Mucosa of stomach (tissue), 1 donor: ENCODE results near the gene BEND2.
"Not testable (repeated sequence)": the region's sequence is repeated elsewhere in the genome, so short reads cannot be mapped to it uniquely, and the experiment has no call there.

ENCODE experiments used
- H3K27me3 ChIP-seq: one replicate; pipeline ENCODE4 v1.7.0; 2013; ENCODE audit warnings: mild to moderate bottlenecking, low read length; ENCODE audit not compliant: control insufficient read depth, insufficient read depth
- H3K36me3 ChIP-seq: one replicate; pipeline ENCODE4 v1.7.0; 2013; ENCODE audit warnings: low read length; ENCODE audit not compliant: control insufficient read depth, insufficient read depth
- H3K4me1 ChIP-seq: one replicate; pipeline ENCODE4 v1.7.0; 2013; ENCODE audit warnings: mild to moderate bottlenecking, low read length; ENCODE audit not compliant: control insufficient read depth, insufficient read depth
- H3K4me3 ChIP-seq: one replicate; pipeline ENCODE4 v1.7.0; 2013; ENCODE audit warnings: low read length
- H3K9ac ChIP-seq: one replicate; pipeline ENCODE4 v1.7.0; 2013; ENCODE audit warnings: mild to moderate bottlenecking, low read length, moderate library complexity
- H3K9me3 ChIP-seq: one replicate; pipeline ENCODE4 v1.7.0; 2013; ENCODE audit warnings: mild to moderate bottlenecking, low read length, moderate library complexity; ENCODE audit not compliant: control insufficient read depth
- donor health status: Pancreatic carcinoma.

BEND2 gene

DNA sequence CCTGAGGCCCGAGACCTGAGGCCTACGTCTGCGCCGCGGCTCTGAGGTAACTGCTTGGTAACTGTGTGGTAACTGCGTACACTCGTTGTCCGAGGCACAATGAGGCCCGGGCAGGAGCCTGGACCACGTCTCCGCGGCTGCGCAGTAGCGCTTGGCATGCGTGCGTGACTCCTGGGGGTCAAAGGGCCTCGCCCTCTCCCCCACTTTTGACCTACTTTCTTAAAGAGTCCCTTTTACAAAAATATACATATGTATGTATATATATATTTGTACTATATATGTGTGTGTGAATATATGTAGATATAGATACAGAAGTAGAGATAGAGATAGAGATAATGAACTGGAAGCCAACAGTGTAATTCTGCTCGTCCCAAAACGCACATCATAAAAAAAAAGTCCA, at the start of gene BEND2:
Gene BEND2, minus strand, starts transcription at position 101 of the 400 bp plus-strand sequence. CDS start 136 bp downstream, outside the sequence.
- Histone ChIP-seq H3K9ac (no peak within 1 kb of the TSS), H3K27me3 (no peaks in the 10 kb centered on the region), H3K36me3 (no peaks in the 10 kb centered on the region), H3K4me3 (no peak within 1 kb of the TSS), H3K9me3 (no peaks in the 10 kb centered on the region), H3K4me1 (no peaks in the 10 kb centered on the region)

DNA sequence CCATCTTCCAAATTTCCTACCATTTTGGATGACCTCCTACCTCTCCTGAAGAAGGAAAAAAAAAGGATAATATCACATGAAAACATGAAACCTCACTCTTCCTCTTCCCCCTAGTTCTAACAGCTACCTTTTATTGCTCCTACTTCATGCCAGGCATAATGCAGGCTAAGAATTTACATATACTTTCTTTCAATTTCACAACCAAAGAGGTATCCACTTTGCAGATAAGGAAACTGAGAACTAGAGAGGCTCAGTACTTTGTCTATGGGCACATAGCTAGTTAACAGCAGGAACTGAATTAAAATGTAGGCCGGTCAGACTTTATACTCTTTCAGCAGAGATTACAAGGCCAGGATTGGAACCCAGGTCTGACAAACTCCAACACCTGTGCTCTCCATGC, 34.4 kb upstream of the BEND2 start:
- Histone ChIP-seq H3K9me3 (no peaks in the 10 kb centered on the region), H3K36me3 (no peaks in the 10 kb centered on the region), H3K9ac (no peak overlapping the region), H3K4me1 (no peaks in the 10 kb centered on the region), H3K4me3 (no peak overlapping the region), H3K27me3 (no peaks in the 10 kb centered on the region)

DNA sequence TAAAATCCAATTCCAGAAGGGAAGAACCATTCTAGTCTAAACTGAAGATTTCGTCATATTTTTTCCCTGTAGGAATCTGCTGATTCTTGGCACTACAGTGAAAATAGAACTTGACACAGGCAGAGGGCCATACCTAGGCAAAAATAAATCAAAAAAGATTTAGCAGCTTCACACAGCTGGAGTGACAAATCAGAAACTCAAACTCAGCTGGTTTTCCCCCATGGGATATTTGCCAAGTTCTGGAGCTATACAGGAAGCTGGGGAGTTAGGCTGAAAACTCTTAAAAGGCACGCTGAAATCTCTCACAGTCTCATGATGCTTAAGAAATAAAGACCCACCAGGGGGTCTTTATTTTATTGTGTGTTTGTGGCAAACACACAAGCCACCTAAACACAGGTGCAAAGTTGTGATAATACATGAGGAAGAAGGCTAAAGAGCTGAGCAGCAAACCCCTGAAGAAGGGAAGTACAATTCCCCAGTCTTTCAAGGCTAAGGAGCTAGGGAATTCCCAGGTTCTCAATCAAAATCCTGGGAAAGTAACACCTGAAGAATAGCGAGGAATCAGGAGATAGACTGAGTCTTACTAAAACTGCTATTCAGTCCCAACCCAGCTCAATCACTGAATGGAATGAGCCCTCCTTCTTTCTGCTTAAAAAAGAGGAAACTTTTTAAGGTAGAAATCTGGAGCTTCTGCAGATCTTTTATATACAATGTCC, 32.1 kb upstream of the BEND2 start:
- H3K4me1 ChIP-seq, result no peaks in the 10 kb centered on the region
- H3K27me3 ChIP-seq, result no peaks in the 10 kb centered on the region
- H3K36me3 ChIP-seq, result no peaks in the 10 kb centered on the region
- H3K9me3 ChIP-seq, result no peaks in the 10 kb centered on the region
- no peak overlapping the region for H3K9ac ChIP-seq
- H3K4me3 ChIP-seq, result no peak overlapping the region

DNA sequence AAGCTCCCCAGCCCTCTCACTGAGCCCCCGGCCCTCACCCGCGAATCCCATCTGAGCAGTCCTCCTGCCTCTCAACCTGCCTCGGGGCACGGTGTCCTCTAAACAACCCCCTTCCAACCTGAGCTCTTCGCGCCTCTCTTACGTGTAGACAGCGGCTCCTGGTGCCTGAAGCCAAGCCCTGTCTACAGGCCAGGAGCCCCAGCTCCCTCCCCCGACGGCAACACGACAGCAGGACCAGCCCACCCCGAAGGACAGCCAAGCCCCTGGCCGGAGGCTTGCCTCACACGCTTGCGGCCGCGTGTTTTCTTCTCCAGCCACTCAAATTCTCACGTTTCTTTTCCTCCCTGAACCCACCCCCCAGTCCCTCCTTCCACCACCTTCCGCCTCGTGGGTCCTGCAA, 9.0 kb upstream of the BEND2 start:
- H3K4me3 ChIP-seq, H3K9ac ChIP-seq, H3K9me3 ChIP-seq, H3K27me3 ChIP-seq, H3K36me3 ChIP-seq, H3K4me1 ChIP-seq: not testable (repeated sequence)

DNA sequence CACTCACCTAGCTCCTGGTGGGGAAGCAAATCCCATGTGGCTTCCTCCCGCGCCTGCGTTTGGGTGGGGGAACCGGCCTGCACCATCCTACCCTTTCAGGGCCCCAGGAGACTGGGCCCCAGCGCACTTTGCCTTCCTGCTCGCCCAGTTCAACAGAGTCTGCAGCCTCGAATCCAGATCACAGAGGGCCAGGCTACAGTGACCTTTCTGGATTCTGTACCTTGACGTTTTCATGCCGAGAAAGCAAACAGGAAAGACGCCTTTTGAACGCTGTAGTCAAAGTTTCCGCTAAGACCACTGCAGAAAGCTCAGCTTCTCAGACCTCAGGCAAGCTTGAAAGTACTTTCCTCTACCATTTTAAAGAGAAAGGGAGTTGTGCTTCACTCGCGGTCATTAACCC, 7.4 kb upstream of the BEND2 start:
- Histone ChIP-seq H3K4me1 (no peaks in the 10 kb centered on the region), H3K36me3 (no peaks in the 10 kb centered on the region), H3K9me3 (no peaks in the 10 kb centered on the region), H3K9ac (no peak overlapping the region), H3K27me3 (no peaks in the 10 kb centered on the region), H3K4me3 (no peak overlapping the region)

DNA sequence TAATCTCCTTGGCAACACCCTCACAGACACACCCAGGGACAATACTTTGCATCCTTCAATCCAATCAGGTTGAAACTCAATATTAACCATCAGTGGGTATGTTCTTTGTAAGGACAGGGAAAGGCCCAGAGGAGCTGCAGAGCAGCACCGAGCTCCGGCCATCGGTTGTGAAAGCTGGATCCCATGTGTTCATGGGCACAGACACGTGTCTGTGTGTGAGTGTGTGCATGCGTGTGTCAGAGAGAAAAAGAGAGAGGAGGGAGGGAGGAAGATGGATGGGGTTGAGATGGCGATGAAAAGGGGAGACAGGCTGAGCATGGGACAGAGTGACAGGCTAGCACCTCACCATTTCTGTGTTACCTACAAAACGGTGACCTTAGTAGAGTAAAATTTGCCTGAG, 6.8 kb upstream of the BEND2 start:
- Histone ChIP-seq H3K4me1 (no peaks in the 10 kb centered on the region), H3K9ac (no peak overlapping the region), H3K9me3 (no peaks in the 10 kb centered on the region), H3K4me3 (no peak overlapping the region), H3K36me3 (no peaks in the 10 kb centered on the region), H3K27me3 (no peaks in the 10 kb centered on the region)

DNA sequence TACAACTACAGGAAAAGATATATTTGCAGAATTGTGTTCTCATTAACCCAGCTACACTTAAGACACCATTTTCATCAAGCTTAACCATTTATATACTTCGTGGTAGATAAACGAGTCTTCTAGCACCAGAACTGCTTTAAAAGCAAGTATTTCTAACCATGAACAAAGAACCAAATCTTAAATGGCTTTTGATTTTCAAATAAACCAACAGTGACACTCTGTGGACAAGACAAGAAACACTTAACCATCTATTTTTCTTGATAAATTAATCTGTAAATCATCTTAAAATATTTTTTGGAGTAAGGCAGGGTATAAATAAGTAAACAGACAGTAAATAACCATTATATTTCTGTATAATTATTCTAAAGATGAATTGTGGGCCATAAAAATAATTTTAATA, 10.2 kb downstream of the BEND2 start:
- H3K4me1 ChIP-seq, result no peaks in the 10 kb centered on the region
- no peak overlapping the region for H3K4me3 ChIP-seq
- no peaks in the 10 kb centered on the region for H3K36me3 ChIP-seq
- no peaks in the 10 kb centered on the region for H3K9me3 ChIP-seq
- no peak overlapping the region for H3K9ac ChIP-seq
- H3K27me3 ChIP-seq, result no peaks in the 10 kb centered on the region

DNA sequence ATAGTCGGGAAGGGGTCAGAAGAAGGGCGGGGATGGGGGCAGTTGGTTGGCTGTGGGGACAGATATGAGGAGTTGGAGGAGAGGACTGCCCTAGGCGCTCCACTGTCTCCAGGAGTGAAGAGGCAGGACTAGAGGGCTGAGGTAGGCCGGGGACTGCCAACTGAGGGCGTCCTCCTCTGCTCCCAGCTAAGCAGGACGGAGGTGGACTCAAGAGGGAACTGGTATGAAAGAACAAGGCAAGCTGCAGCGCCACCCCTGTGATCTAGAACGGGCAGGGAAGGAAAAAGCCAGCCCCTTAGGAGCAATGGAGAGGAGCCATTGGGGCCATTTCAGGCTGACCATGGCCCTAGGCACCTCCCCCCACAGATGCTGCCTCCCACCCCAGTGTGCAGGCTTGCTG, 14.0 kb downstream of the BEND2 start:
- no peaks in the 10 kb centered on the region for H3K9me3 ChIP-seq
- no peak overlapping the region for H3K9ac ChIP-seq
- H3K36me3 ChIP-seq, result no peaks in the 10 kb centered on the region
- H3K4me1 ChIP-seq, result no peaks in the 10 kb centered on the region
- H3K27me3 ChIP-seq, result no peaks in the 10 kb centered on the region
- no peak overlapping the region for H3K4me3 ChIP-seq

DNA sequence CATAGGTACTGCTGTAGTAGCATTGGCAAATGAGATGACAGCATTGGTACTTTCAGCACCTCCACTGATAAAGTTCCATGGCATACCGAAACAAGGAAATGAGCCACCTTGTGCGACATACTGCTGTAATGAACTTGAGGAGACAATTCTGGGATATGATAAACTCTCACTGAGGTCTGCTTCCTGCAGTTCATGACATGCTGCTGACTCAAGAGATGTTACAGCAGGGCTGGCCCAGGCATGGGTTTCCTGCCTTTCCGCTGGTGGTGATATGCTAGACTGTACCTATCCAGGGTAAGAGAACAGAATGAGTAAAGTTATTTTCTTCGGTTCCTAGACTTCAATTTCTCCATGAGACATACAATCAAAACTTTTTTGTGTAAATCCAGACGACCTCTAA, 17.1 kb downstream of the BEND2 start:
- Histone ChIP-seq H3K4me1 (no peaks in the 10 kb centered on the region), H3K36me3 (no peaks in the 10 kb centered on the region), H3K9ac (no peak overlapping the region), H3K4me3 (no peak overlapping the region), H3K27me3 (no peaks in the 10 kb centered on the region), H3K9me3 (no peaks in the 10 kb centered on the region)

DNA sequence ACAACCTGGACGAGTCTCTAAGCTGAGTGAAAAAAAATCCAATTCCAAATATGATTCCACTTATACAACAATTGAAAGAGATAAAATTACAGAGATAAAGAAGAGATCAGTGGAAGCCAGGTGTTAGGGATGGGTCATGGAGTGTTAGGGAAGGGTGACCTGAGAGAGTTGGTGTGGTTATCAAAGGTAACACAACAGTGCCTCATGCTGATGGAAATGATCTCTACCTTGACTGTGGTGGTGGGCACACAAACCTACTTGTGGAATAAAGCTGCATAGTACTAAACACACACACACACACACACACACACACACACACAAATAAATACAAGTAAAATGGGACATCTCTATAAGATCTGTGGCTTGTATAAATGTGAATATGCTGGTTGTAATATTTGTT, 26.0 kb downstream of the BEND2 start:
- Histone ChIP-seq H3K4me3 (no peak overlapping the region), H3K36me3 (no peaks in the 10 kb centered on the region), H3K9me3 (no peaks in the 10 kb centered on the region), H3K4me1 (no peaks in the 10 kb centered on the region), H3K9ac (no peak overlapping the region), H3K27me3 (no peaks in the 10 kb centered on the region)

DNA sequence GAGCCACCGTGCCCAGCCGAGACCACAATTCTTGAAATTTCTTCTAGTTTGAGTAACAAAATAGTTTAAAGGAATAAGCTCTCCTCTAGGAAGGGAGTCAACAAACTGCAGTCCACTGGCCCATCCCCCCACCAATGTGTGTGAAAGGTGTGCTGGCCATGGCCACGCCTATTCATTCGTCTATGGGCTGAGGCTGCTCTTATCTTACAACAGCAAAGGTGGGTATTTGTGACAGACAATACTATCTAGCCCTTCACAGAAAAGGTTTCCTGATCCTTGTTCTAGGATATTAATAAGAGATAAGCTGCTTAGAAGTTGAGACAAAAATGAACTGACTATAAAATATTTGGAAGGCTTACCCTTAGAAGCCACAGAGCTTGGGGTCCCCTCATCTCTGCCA, 41.2 kb downstream of the BEND2 start:
- Histone ChIP-seq H3K36me3 (no peaks in the 10 kb centered on the region), H3K27me3 (no peaks in the 10 kb centered on the region), H3K4me1 (no peaks in the 10 kb centered on the region), H3K9me3 (no peaks in the 10 kb centered on the region), H3K4me3 (no peak overlapping the region), H3K9ac (no peak overlapping the region)

DNA sequence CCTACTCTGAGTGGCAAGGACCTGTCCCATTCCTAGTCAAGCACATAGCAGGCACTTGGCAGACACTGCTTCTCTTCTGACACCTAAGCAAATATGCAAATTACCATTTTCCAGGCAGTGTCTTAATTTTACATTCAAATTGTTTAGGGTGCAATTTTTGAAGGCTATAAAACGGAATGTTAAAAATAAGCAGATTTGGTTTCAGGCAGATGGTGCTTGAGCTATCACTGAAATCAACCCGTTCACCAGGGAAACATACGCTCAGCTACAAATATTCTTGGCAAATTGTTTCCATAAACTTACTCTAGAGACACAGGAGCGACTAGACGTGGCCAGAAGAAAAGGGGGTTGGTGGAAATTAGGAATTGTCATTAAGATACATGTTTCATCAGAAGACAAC, 45.7 kb downstream of the BEND2 start:
- Histone ChIP-seq H3K4me3 (no peak overlapping the region), H3K9ac (no peak overlapping the region), H3K9me3 (no peaks in the 10 kb centered on the region), H3K4me1 (no peaks in the 10 kb centered on the region), H3K36me3 (no peaks in the 10 kb centered on the region), H3K27me3 (no peaks in the 10 kb centered on the region)

DNA sequence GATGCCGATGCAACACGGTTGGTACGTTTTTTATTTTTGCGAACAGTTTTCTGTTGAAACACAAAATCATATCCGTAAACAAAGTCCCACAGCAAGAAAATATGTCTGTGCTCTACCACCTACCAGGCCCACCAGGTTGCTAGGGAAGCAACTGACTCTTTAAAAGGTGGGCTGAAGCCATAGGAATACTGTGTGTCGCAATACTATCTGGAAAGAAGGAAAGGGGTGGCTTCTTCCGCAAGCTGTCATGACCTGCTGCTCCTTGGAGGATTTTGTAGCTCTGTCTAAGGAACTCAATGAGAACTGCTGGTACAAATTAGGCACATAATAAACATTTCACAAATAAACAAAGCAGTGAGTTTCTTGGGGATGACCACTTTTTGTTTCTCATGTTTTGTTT, 46.5 kb downstream of the BEND2 start:
- Histone ChIP-seq H3K4me1 (no peaks in the 10 kb centered on the region), H3K27me3 (no peaks in the 10 kb centered on the region), H3K9ac (no peak overlapping the region), H3K9me3 (no peaks in the 10 kb centered on the region), H3K4me3 (no peak overlapping the region), H3K36me3 (no peaks in the 10 kb centered on the region)
